Retinal pigment epithelial cell (primary cell): ENCODE data around the gene ME3.

Source experiments
- DNase-seq: peaks from one replicate; pipeline ENCODE4 v3.0.0-alpha.2; 2010; ENCODE audit warnings: low read depth
- H3K4me3 ChIP-seq: 2 replicates; pipeline ENCODE4 v1.5.1; 2011; ENCODE audit warnings: mild to moderate bottlenecking, low read length, control low read depth, moderate library complexity
- TF ChIP-seq, protein P1 (sequence below): conservative IDR thresholded peaks from 2 replicates; pipeline ENCODE4 v1.5.1; 2011; ENCODE audit warnings: low read depth, low read length, control low read depth, inconsistent platforms

Gene ME3

DNA sequence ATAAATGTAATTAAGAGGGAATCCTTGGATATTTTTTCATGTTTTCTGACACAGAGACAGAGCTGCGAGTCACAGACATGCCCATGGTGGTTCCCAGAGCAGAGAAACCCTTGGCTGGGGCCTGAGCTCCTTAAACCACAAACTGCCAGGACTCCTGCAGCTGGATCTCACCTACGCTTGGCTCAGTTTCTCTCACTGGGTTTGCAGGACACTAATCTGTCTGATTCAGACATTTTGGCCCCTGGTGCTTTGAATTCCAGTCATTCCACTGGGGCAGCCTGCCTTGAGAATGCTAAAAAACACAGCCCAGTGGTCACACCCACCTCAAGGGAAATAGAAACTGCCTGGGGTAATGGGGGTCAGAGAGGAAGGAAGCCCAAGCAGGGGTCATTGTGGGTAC is 175.1 kb downstream of the ME3 start:
- peak; percentile 57 for DNase-seq
- TF ChIP-seq, protein P1, sequence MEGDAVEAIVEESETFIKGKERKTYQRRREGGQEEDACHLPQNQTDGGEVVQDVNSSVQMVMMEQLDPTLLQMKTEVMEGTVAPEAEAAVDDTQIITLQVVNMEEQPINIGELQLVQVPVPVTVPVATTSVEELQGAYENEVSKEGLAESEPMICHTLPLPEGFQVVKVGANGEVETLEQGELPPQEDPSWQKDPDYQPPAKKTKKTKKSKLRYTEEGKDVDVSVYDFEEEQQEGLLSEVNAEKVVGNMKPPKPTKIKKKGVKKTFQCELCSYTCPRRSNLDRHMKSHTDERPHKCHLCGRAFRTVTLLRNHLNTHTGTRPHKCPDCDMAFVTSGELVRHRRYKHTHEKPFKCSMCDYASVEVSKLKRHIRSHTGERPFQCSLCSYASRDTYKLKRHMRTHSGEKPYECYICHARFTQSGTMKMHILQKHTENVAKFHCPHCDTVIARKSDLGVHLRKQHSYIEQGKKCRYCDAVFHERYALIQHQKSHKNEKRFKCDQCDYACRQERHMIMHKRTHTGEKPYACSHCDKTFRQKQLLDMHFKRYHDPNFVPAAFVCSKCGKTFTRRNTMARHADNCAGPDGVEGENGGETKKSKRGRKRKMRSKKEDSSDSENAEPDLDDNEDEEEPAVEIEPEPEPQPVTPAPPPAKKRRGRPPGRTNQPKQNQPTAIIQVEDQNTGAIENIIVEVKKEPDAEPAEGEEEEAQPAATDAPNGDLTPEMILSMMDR = no peak
- no peak overlapping the region for H3K4me3 ChIP-seq

DNA sequence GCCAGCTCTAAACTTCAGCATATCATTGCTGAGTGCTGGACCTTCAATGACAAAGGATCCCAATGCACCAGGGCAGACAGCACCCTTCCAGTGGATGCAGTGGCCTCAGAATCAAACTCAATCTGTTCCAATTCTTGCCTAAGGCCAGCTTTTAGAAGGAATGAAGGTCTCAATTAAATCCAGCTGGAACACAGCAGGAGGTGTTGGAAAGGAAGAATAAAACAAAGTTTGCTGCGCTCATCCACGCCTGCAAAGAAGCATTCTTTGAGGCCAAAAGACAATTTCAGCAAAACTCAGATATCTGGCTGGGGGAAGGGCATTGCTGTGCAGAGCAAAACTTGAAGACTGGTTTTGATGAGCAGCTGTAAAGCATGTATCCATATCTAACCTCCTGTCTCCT is 177.1 kb downstream of the ME3 start:
- TF ChIP-seq, protein P1 = no peak
- DNase-seq = no peak
- no peak overlapping the region for H3K4me3 ChIP-seq

DNA sequence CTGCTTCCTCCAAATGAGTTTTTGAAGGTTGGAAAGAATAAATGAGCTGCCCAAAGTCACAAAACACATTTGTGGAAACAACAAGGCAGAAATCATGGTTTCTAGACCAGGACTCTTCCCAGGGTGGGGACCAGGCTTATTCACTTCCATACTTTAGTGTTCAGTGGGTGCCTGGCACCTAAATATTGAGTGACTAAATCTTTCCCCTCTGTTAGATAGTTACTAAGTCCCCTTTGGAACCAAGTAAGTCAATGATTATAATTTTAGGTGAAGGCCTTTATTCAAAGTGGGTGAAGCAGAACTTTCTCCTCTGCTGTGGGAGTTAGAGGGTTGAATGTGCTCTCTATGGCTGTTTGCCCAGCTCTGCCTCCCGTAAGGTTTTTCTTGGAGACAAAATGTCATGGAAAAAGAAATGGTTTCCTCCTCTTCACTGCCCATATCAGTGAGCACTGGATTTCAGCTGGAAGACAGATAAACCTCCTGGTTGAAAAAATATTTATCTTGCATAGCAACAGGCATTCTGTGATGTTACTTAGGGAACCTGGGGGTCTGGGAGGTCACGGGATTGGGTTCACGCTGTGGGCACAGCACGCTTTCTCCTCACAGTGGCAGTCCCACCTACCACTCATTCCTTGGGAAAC is 179.9 kb downstream of the ME3 start:
- TF ChIP-seq, protein P1 = no peak
- H3K4me3 ChIP-seq = no peak overlapping the region
- DNase-seq = no peak

DNA sequence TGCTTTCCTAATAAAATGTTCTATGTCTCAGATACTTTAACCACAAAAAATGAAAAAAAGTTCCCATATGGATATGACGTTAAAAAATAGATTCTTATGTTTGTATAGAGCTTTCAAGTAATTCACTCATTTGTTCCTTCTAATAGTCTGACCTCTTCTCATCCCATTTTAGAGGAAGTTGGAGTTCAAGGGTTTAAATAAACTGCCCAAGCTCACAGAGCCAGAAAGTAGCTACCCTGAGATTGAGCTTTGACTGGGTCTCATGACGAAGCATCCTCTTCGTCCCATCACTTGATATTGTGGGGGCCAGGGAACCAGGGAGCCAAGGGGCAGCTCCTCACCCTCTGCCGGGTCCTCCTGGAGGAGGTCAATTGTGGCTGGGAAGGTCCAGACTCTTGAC is 181.4 kb downstream of the ME3 start:
- no peak for DNase-seq
- no peak overlapping the region for H3K4me3 ChIP-seq
- TF ChIP-seq, protein P1 = no peak

DNA sequence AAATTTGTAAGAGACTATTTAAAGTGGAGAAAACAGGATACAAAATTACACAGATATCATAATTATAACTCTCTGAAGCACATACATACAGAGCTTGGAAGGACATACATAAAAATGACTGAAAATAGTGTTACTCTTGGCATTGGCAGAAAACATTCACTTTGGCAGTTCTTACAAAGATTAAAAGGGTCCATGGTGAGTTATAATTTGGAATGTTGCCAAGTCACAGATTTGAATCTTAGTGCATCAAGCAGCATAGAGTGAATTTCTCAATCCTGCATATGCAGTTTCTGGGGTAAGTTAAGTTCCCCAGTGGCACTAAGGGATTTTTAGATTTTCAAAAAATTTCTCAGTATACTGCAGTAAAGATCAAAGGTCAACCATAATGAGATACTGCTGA is 181.8 kb downstream of the ME3 start:
- no peak for DNase-seq
- TF ChIP-seq, protein P1 = no peak
- no peak overlapping the region for H3K4me3 ChIP-seq

DNA sequence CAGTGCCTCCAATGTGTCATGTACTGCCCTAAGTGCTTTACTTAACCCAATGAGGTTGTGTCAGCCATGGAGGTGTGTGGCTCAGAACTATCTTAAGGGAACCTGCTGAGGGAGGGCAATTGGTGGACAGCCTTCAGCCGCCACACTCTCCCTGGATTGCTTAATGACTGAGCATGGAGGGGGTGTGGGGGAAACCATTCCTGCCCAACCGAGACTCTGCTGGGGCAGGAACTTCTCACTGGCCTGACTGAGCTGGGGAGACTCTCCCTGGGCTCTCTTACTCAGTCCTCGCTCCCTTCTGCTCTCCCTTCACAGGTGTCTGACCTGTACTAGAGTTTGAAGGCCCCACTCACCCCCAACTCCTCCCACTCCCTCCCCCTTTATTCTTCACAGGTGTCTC is 183.0 kb downstream of the ME3 start:
- no peak for DNase-seq
- TF ChIP-seq, protein P1 = no peak
- H3K4me3 ChIP-seq = no peak overlapping the region

DNA sequence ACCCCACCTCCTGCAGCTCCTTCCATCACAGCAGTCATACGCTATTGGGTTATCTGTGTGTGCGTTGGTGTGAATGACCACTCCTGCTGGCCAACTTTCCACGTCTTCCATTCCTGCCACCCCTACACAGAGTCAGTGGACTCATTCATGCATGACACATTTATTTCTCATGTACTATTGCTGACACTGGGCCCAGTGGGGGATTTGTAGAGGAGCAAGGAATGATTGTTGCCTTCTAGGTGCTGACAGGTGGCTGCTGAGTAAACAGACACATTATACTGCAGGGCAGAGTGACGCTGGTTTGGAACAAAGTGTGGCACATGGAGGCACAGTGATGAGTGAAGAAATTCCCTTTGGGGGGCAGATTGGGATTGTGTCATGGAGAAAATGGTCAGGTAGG is 183.9 kb downstream of the ME3 start:
- no peak overlapping the region for H3K4me3 ChIP-seq
- TF ChIP-seq, protein P1 = no peak
- DNase-seq = no peak
